ENCODE measurements around the gene CACNA1A.

DNA sequence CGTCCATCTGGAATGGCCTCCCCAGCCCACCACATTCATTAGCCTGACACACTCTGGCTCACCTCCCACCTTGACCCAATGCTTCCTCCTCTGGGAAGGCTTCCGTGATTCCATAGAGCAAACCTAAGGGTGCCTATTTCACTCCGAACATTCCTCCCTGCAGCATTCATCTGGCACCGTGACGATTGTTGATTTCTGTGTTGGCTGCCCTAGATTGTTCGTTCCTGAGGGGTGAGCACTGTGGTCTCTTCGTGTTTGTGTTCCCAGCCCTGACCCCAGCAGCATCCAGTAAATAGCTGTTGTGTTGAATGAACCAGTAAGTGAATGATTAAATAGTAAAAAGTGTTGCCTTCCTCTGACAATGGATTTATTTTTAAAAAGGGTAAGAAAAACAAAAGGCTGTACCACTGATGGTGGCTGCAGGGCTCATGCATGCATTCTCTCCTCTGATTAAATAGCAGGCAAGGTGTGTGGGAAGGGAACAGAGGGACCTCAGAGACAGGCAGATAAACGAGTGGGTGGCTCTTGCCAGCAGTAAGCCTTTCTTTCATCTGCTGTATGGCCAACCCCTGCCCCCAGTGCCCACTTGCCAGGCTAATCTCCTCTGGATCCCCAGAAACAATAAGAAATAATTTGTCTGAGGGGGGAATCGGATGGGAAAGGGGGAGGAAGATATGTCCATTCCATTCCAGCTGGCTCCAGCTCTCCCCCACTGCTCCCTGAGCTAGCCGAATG, 48.4 kb upstream of the CACNA1A start:
- TF ChIP-seq, protein P1, sequence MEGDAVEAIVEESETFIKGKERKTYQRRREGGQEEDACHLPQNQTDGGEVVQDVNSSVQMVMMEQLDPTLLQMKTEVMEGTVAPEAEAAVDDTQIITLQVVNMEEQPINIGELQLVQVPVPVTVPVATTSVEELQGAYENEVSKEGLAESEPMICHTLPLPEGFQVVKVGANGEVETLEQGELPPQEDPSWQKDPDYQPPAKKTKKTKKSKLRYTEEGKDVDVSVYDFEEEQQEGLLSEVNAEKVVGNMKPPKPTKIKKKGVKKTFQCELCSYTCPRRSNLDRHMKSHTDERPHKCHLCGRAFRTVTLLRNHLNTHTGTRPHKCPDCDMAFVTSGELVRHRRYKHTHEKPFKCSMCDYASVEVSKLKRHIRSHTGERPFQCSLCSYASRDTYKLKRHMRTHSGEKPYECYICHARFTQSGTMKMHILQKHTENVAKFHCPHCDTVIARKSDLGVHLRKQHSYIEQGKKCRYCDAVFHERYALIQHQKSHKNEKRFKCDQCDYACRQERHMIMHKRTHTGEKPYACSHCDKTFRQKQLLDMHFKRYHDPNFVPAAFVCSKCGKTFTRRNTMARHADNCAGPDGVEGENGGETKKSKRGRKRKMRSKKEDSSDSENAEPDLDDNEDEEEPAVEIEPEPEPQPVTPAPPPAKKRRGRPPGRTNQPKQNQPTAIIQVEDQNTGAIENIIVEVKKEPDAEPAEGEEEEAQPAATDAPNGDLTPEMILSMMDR (IDR thresholded peaks at IDR 0.05): no peak
- no peak for TF ChIP-seq EZH2 (IDR thresholded peaks at IDR 0.05)

Data from neural progenitor cell (in vitro differentiated cells).